Pancreas (tissue), 10 donors: ENCODE measurements around the gene VPS8. TPM values are rescaled to one million over a fixed set of nuclear protein-coding genes. Genes with fewer than 3 reads are reported as not detected.

Source experiments
- ATAC-seq, 4 donors: fragments of 200-7000 bp; cut with Tn5 transposase; one replicate each; pipeline versions ENCODE4 v1.8.0 to v1.9.1; 2020; ENCODE audit warnings: mild to moderate bottlenecking in 4 of 4, moderate library complexity in 4 of 4
- DNase-seq, 6 donors: peaks; one replicate each; pipeline ENCODE4 v3.0.0-alpha.2; 2020
- FAIRE-seq: peaks from 2 replicates; lab custom pipeline; 2012; peaks lifted over from hg19 to GRCh38; lab: Jason Lieb, UNC
- H3K27ac ChIP-seq, 4 donors: fragments of 200-600 bp; sonication (generic); 1 replicate in 3 of 4; 2 replicates in 1 of 4; pipeline versions ENCODE4 v1.5.0 to v1.8.0; 2020
- H3K27me3 ChIP-seq, 4 donors: fragments of 200-600 bp; one replicate each; pipeline ENCODE4 v1.8.0; 2021
- H3K36me3 ChIP-seq, 3 donors: fragments of 200-600 bp; sonication (generic) in 1 of 3; one replicate each; pipeline versions ENCODE4 v1.5.0 to v1.8.0; 2020 to 2021
- H3K4me1 ChIP-seq, 3 donors: fragments of 200-600 bp; one replicate each; pipeline ENCODE4 v1.8.0; 2021
- H3K4me3 ChIP-seq, 4 donors: fragments of 200-600 bp; sonication (generic) in 2 of 4; one replicate each; pipeline versions ENCODE4 v1.5.0 to v1.8.0; 2020 to 2021
- H3K9me3 ChIP-seq, 4 donors: fragments of 200-600 bp; one replicate each; pipeline ENCODE4 v1.8.0; 2021
- CTCF ChIP-seq, 4 donors: fragments of 200-600 bp; sonication (generic) in 3 of 4; IDR thresholded peaks; one replicate each; pipeline versions ENCODE4 v1.5.0 to v1.8.0; 2021; ENCODE audit warnings: antibody characterized with exemption in 4 of 4
- WGBS, 2 donors: extraction: QIAGEN DNeasy Blood & Tissue Kit; methylation state at CpG; one replicate each; pipeline ENCODE4 v1.1.7; 2013; 5-methylcytosine and 5-hydroxymethylcytosine counted together
- intact Hi-C, 3 donors: fragments of 100-400 bp; cut with DNase I; formaldehyde crosslinking; loops; one replicate each; pipeline versions ENCODE4 v1.11.1 to v1.14.2; 2022
- polyA plus RNA-seq, 2 donors: library from polyadenylated mRNA; stranded (reverse); fragments of 200-250 nt; gene quantifications; one replicate each; pipeline ENCODE4 v1.2.3, GENCODE V29; 2013
- total RNA-seq, 6 donors: library from RNA; stranded (reverse); fragmentation: NEBNext Ultra II Directional in 4 of 6; extraction: Animal tissue kit (Norgen Biotek cat#: 25700) in 4 of 6; gene quantifications; one replicate each; pipeline versions ENCODE4 v1.2.1 to v1.2.4, GENCODE V29; 2021 to 2023
- donor health status: healthy with polysubstance abuse.
- donor health status: DM: no; HTN: no; CAD: no; lungs with moderate emphysema.
- donor health status: DM: no; HTN: no; CAD: no.
- donor health status: control.
- donor health status: control.
- donor health status: Bipolar disorder and iron deficiency.
- donor health status: DM: yes; HTN: yes; CAD: no.
- donor health status: DM: no; HTN: no; CAD: no.
- donor health status: DM: no; HTN: no; CAD: no.
- donor health status: DM: yes; HTN: yes; CAD: no.

Gene VPS8
- total and polyA plus RNA-seq, 8 donors = 7.9 to 37.5 (median 19.2) TPM

DNA sequence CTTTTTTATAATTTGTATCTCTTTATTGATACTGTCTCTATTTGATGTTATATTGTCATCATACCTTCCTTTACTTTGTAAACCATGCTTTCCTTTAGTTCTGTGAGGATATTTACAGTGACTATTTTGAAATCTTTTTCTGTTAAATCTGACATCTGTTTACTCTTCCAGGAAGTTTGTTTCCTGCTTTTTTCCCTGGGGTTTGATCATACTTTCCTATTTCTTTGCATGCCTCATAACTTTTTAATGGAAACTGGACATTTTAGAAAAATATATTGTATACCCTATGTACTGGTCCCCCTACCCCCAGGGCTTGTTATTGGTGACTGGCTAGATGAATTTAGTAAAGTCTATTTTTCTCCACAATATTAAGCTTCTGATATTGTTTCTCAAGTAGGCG lies 225.8 kb downstream of the VPS8 start:
- Histone ChIP-seq H3K4me1 (no peaks in the 10 kb centered on the region), H3K4me3 (no peak overlapping the region), H3K27ac (no peak overlapping the region), H3K9me3 (no peaks in the 10 kb centered on the region), H3K27me3 (no peaks in the 10 kb centered on the region), H3K36me3 (no peaks in the 10 kb centered on the region)
- DNase-seq = no peak
- no peak for TF ChIP-seq CTCF (IDR thresholded peaks at IDR 0.05)
- WGBS, 2 donors = 93 to 97% methylated on average over 1 of the region's 1 CpG
- ATAC-seq = no peak
- intact Hi-C loops = no loop called here
- FAIRE-seq = no peak

GRCh38 chr3:185040425-185040824 lies 228.5 kb downstream of the VPS8 start:
- H3K27ac ChIP-seq = no peak overlapping the region
- no peak overlapping the region for H3K4me3 ChIP-seq
- no peaks in the 10 kb centered on the region for H3K27me3 ChIP-seq
- DNase-seq (no peak), FAIRE-seq (no peak), ATAC-seq (no peak)
- H3K36me3 ChIP-seq = no peaks in the 10 kb centered on the region
- no peaks in the 10 kb centered on the region for H3K4me1 ChIP-seq
- no peak for TF ChIP-seq CTCF (IDR thresholded peaks at IDR 0.05)
- 93 to 100% methylated on average over 1 of the region's 1 CpG for WGBS, 2 donors
- intact Hi-C loops = no loop called here
- H3K9me3 ChIP-seq = no peaks in the 10 kb centered on the region

DNA sequence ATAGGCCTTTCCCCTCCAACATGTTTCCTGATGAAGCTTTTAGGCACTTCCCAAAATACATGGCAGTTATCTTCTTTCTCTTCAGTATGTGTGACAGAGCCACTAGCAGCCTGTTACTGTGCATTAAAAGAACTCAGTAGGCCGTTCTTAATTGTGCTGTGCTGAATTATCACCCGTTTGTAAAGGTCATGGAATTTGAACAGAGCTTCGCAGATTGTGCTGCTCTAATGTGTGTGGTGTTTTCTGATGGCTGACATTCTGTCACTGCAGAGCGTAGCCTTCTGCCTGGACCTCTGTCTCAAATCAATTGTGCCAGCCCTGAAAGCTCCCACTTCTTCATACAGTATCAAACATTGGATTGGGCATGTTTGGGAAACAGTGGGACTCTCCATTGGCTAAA lies 229.6 kb downstream of the VPS8 start:
- DNase-seq (no peak), ATAC-seq (no peak), FAIRE-seq (no peak)
- H3K9me3 ChIP-seq = no peaks in the 10 kb centered on the region
- H3K27me3 ChIP-seq = no peaks in the 10 kb centered on the region
- H3K27ac ChIP-seq = no peak overlapping the region
- peaks cover 0 to 5% (median 0%) of the 10 kb centered on the region in 3 donors for H3K4me1 ChIP-seq
- intact Hi-C loops = no loop called here
- no peak for TF ChIP-seq CTCF (IDR thresholded peaks at IDR 0.05)
- no peaks in the 10 kb centered on the region for H3K36me3 ChIP-seq
- no peak overlapping the region for H3K4me3 ChIP-seq
- WGBS, 2 donors = 94% methylated on average over 4 of the region's 4 CpGs

- Histone ChIP-seq H3K27me3 (no peaks in the 10 kb centered on the region), H3K27ac (no peak overlapping the region), H3K9me3 (no peaks in the 10 kb centered on the region), H3K4me1 (peaks cover 0 to 5% (median 0%) of the 10 kb centered on the region in 3 donors), H3K36me3 (no peaks in the 10 kb centered on the region), H3K4me3 (no peak overlapping the region)
- intact Hi-C loops = no loop called here
- FAIRE-seq = no peak
- no peak for ATAC-seq
- TF ChIP-seq CTCF (IDR thresholded peaks at IDR 0.05) = no peak
- no peak for DNase-seq
- 80 to 87% methylated on average over 7 of the region's 7 CpGs for WGBS, 2 donors
Measured at GRCh38 chr3:185042312-185043050, 230.5 kb downstream of the VPS8 start.

- peaks cover 0 to 5% (median 0%) of the 10 kb centered on the region in 3 donors for H3K4me1 ChIP-seq
- intact Hi-C loops = no loop called here
- H3K27me3 ChIP-seq = no peaks in the 10 kb centered on the region
- DNase-seq (no peak), FAIRE-seq (no peak), ATAC-seq (no peak)
- peak overlapping the region in 1 of 4 donors; percentile 38 for H3K27ac ChIP-seq
- 19 to 34% methylated on average over 1 of the region's 1 CpG for WGBS, 2 donors
- peaks cover 0 to 21% (median 4%) of the 10 kb centered on the region in 3 donors for H3K36me3 ChIP-seq
- TF ChIP-seq CTCF (IDR thresholded peaks at IDR 0.05) = no peak
- H3K4me3 ChIP-seq = no peak overlapping the region
- H3K9me3 ChIP-seq = no peaks in the 10 kb centered on the region
Measured at GRCh38 chr3:185046164-185046515, 234.2 kb downstream of the VPS8 start.
